T-cell (primary cell): ENCODE results near the gene SERPINA1. TPM values are rescaled to one million over a fixed set of nuclear protein-coding genes. Genes with fewer than 3 reads are reported as not detected.

Experiments
- ATAC-seq, 4 experiments: fragments of 200-7000 bp in 3 of 4; fragments of 150-1000 bp in 1 of 4; cut with Tn5 transposase; replicated peaks in 1 of 4; 1 replicate in 3 of 4; 2 replicates in 1 of 4; pipeline ENCODE4 v1.10.0; 2021; ENCODE audit warnings: moderate library complexity in 3 of 4, mild to moderate bottlenecking in 2 of 4, moderate number of reproducible peaks in 1 of 4
- CTCF ChIA-PET, 2 donors: fragments of 300-600 bp; sonication (Branson Sonifier 250); formaldehyde crosslinking; loops; one replicate each; lab custom pipeline; 2022; ENCODE audit warnings: antibody characterized with exemption in 2 of 2; lab: Charles Lee
- POLR2A ChIA-PET, 2 donors: fragments of 300-600 bp; sonication (Branson Sonifier 250); formaldehyde crosslinking; loops; one replicate each; lab custom pipeline; 2022; ENCODE audit warnings: antibody characterized with exemption in 2 of 2; lab: Charles Lee
- DNase-seq, 35 experiments: peaks; one replicate each; pipeline versions ENCODE4 v3.0.0 to v3.0.0-alpha.2; 2013 to 2023
- H3K27ac ChIP-seq: one replicate; pipeline ENCODE4 v1.5.1; 2013; ENCODE audit warnings: low read length
- H3K27me3 ChIP-seq, 2 experiments: replicated peaks in 1 of 2; 1 replicate in 1 of 2; 2 replicates in 1 of 2; pipeline versions ENCODE4 v1.6.1 to v1.7.0; 2013; ENCODE audit warnings: low read length in 1 of 2, mixed read lengths in 1 of 2; ENCODE audit not compliant: control insufficient read depth in 2 of 2, insufficient read depth in 2 of 2; ENCODE audit errors: extremely low read depth in 1 of 2
- H3K36me3 ChIP-seq, 2 donors: 1 replicate in 1 of 2; 2 replicates in 1 of 2; pipeline versions ENCODE4 v1.6.1 to v1.7.0; 2013; ENCODE audit warnings: low read length in 1 of 2; ENCODE audit not compliant: control insufficient read depth in 2 of 2, insufficient read depth in 1 of 2; ENCODE audit errors: extremely low read depth in 1 of 2
- H3K4me1 ChIP-seq, 2 experiments: 1 replicate in 1 of 2; 2 replicates in 1 of 2; pipeline versions ENCODE4 v1.6.1 to v1.7.0; 2013; ENCODE audit warnings: low read length in 2 of 2, mixed read lengths in 1 of 2; ENCODE audit not compliant: insufficient read depth in 2 of 2, control insufficient read depth in 1 of 2; ENCODE audit errors: extremely low read depth in 1 of 2
- H3K4me3 ChIP-seq, 2 donors: 1 replicate in 1 of 2; 2 replicates in 1 of 2; pipeline versions ENCODE4 v1.5.1 to v1.7.0; 2013; ENCODE audit warnings: mild to moderate bottlenecking in 2 of 2, low read length in 1 of 2, moderate library complexity in 1 of 2; ENCODE audit not compliant: control insufficient read depth in 1 of 2; ENCODE audit errors: extremely low read depth in 1 of 2
- H3K9me3 ChIP-seq: 2 replicates; pipeline ENCODE4 v1.7.0; 2013
- H3K27ac Mint-ChIP-seq, 2 donors: one replicate each; pipeline ENCODE4 v1.8.0; 2020 to 2021; ENCODE audit warnings: mild to moderate bottlenecking in 2 of 2, mixed read lengths in 2 of 2
- H3K27me3 Mint-ChIP-seq, 2 donors: one replicate each; pipeline ENCODE4 v1.8.0; 2021 to 2022; ENCODE audit warnings: mixed read lengths in 2 of 2
- H3K36me3 Mint-ChIP-seq: one replicate; pipeline ENCODE4 v1.8.0; 2021; ENCODE audit warnings: mixed read lengths
- H3K4me1 Mint-ChIP-seq, 3 donors: one replicate each; pipeline ENCODE4 v1.8.0; 2020 to 2022; ENCODE audit warnings: mixed read lengths in 3 of 3, mild to moderate bottlenecking in 1 of 3
- H3K4me3 Mint-ChIP-seq, 3 donors: one replicate each; pipeline ENCODE4 v1.8.0; 2020 to 2022; ENCODE audit warnings: mild to moderate bottlenecking in 3 of 3, mixed read lengths in 3 of 3, moderate library complexity in 3 of 3
- H3K9me3 Mint-ChIP-seq, 3 donors: one replicate each; pipeline ENCODE4 v1.8.0; 2020 to 2022; ENCODE audit warnings: mixed read lengths in 3 of 3
- WGBS: methylation state at CpG from one replicate; pipeline ENCODE4 v1.1.5; 2013; ENCODE audit warnings: missing lambda C conversion rate; ENCODE audit not compliant: insufficient coverage; 5-methylcytosine and 5-hydroxymethylcytosine counted together
- total RNA-seq, 35 experiments: library from RNA in 6 of 35; stranded (reverse) in 6 of 35; fragments of 120-200 nt in 1 of 35; gene quantifications; one replicate each; pipeline versions ENCODE4 v1.2.1 to v1.2.4 and lab custom pipeline; 2013 to 2026

SERPINA1 gene
- total RNA-seq, 5 donors from 2014 or later (not counting 1 experiment from before 2014, with no cell fraction given), result 0.63 to 11.1 (median 6.7) TPM

DNA sequence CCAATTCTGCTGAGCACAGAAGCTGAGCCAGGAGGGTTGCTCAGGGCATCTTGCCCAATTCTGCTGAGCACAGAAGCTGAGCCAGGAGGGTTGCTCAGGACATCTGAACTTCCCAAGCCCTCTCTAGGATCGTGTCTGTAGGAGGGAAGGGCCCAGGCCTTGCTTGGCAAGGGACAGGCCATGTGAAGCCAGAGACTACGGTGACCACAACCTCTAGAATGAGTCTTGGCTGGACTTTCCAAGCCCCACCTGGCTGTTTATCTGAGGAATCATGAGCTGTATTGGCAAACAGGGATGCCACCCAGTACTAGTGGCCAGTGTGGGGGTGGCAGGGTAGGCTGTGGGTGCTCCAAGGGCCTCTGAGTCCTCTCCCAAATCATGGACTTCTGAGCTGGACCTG lies 57.5 kb downstream of the SERPINA1 start:
- no peaks in the 10 kb centered on the region for H3K36me3 ChIP-seq
- no peak for DNase-seq
- H3K36me3 Mint-ChIP-seq, result no peaks in the 10 kb centered on the region
- H3K4me1 ChIP-seq, result no peaks in the 10 kb centered on the region
- no peaks in the 10 kb centered on the region for H3K9me3 ChIP-seq
- POLR2A ChIA-PET, result no interaction called here
- CTCF ChIA-PET, result no interaction called here
- no peak overlapping the region for H3K27ac ChIP-seq
- H3K4me3 Mint-ChIP-seq, result no peak overlapping the region
- H3K27me3 ChIP-seq, result peaks cover 0 to 13% of the 10 kb centered on the region in 2 experiments
- H3K4me3 ChIP-seq, result no peak overlapping the region
- ATAC-seq, result no peak
- H3K4me1 Mint-ChIP-seq, result no peaks in the 10 kb centered on the region
- H3K27ac Mint-ChIP-seq, result no peak overlapping the region
- peaks cover 7 to 16% of the 10 kb centered on the region in 2 donors for H3K27me3 Mint-ChIP-seq
- peaks cover 0 to 2% (median 0%) of the 10 kb centered on the region in 3 donors for H3K9me3 Mint-ChIP-seq
- WGBS, result 100% methylated on average over 1 of the region's 2 CpGs

DNA sequence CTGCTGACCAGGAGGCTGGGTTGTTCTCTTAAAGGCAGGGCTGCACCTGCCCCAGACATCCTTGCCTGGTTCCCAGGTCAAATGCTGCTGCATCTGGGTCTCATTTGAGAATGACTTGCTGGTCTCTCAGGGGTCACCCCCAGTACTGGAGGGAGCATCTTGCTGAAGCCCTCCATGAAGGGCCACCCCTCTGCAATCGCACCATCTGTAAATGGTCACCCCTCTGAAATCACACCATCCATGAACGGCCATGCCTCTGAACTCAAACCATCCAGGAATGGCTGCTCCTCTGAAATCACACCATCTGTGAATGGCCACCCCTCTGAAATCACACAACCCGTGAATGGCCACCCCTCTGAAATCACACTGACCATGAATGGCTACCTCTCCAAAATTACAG lies 58.0 kb downstream of the SERPINA1 start:
- Mint-ChIP-seq H3K9me3 (peaks cover 0 to 2% (median 0%) of the 10 kb centered on the region in 3 donors), H3K4me1 (no peaks in the 10 kb centered on the region), H3K27me3 (peaks cover 10 to 16% of the 10 kb centered on the region in 2 donors), H3K36me3 (no peaks in the 10 kb centered on the region), H3K4me3 (no peak overlapping the region), H3K27ac (no peak overlapping the region)
- ATAC-seq, result no peak
- WGBS, result 84% methylated on average over 3 of the region's 3 CpGs
- peaks cover 0 to 13% of the 10 kb centered on the region in 2 experiments for H3K27me3 ChIP-seq
- ChIA-PET POLR2A (no interaction called here), CTCF (no interaction called here)
- no peak for DNase-seq
- no peak overlapping the region for H3K4me3 ChIP-seq
- no peaks in the 10 kb centered on the region for H3K9me3 ChIP-seq
- no peak overlapping the region for H3K27ac ChIP-seq
- no peaks in the 10 kb centered on the region for H3K4me1 ChIP-seq
- H3K36me3 ChIP-seq, result no peaks in the 10 kb centered on the region

DNA sequence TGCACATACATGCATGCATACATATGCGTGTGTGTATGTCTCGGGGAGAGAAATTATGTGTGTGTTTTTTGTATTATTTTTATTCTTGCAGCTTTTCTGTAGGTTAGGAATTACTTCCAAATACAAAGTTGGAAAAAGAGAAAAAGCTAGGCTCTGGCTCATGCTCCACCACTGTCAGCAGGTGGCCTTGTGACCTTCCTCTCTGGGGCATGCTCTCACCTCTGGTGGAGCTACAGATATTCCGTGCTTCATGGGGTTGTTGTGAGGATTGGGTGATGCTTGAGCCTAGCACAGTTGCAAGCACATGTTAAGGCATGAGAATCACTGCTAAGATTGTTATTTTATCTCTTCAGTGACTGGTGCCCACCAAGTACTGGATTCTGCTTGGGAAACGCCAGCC lies 58.5 kb downstream of the SERPINA1 start:
- ATAC-seq (no peak), DNase-seq (no peak)
- no peaks in the 10 kb centered on the region for H3K4me1 ChIP-seq
- H3K36me3 Mint-ChIP-seq, result no peaks in the 10 kb centered on the region
- ChIA-PET CTCF (no interaction called here), POLR2A (no interaction called here)
- 89% methylated on average over 1 of the region's 4 CpGs for WGBS
- no peak overlapping the region for H3K4me3 Mint-ChIP-seq
- H3K9me3 Mint-ChIP-seq, result peaks cover 0 to 2% (median 0%) of the 10 kb centered on the region in 3 donors
- peaks cover 10 to 12% of the 10 kb centered on the region in 2 donors for H3K27me3 Mint-ChIP-seq
- no peak overlapping the region for H3K27ac Mint-ChIP-seq
- H3K36me3 ChIP-seq, result no peaks in the 10 kb centered on the region
- no peaks in the 10 kb centered on the region for H3K4me1 Mint-ChIP-seq
- peaks cover 0 to 13% of the 10 kb centered on the region in 2 experiments for H3K27me3 ChIP-seq
- no peak overlapping the region for H3K27ac ChIP-seq
- no peaks in the 10 kb centered on the region for H3K9me3 ChIP-seq
- H3K4me3 ChIP-seq, result no peak overlapping the region

DNA sequence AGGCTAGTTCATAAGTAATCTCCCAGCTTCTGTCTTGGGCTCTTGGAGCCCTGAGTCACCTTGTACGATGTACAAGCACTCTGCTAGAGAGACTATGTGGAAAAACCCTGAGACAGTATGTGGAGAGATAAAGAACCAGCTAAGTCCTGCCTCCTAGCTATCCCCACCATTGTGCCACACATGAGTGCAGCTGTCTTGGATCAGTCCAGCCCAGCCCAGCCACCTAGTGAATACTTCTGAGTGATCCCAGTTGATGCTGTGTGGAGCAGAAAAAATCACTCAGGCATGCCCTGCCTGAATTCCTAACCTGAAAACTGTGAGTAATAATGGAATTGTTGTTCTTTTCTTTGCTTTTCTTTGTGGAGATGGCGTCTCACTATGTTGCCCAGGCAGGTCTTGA lies 60.2 kb downstream of the SERPINA1 start:
- peaks cover 0 to 2% (median 0%) of the 10 kb centered on the region in 3 donors for H3K9me3 Mint-ChIP-seq
- Histone ChIP-seq H3K4me3 (no peak overlapping the region), H3K36me3 (no peaks in the 10 kb centered on the region), H3K27me3 (peaks cover 0 to 13% of the 10 kb centered on the region in 2 experiments), H3K9me3 (no peaks in the 10 kb centered on the region), H3K4me1 (no peaks in the 10 kb centered on the region), H3K27ac (no peak overlapping the region)
- H3K27ac Mint-ChIP-seq, result no peak overlapping the region
- WGBS, result no CpG with 5 or more reads among the region's 2 CpGs
- DNase-seq (no peak), ATAC-seq (no peak)
- ChIA-PET CTCF (no interaction called here), POLR2A (no interaction called here)
- H3K36me3 Mint-ChIP-seq, result no peaks in the 10 kb centered on the region
- H3K4me1 Mint-ChIP-seq, result no peaks in the 10 kb centered on the region
- H3K27me3 Mint-ChIP-seq, result peaks cover 6 to 7% of the 10 kb centered on the region in 2 donors
- H3K4me3 Mint-ChIP-seq, result no peak overlapping the region

Other genes with a start within 250 kb of the SERPINA1 start
- gene PPP4R4, start 214.3 kb downstream of the SERPINA1 start, total RNA-seq, result 1 to 10 TPM in 3 of 5 donors, under 1 TPM in 2; 0.41 to 2.5 (median 1.3) TPM
- under 1 TPM in 1 of 5 donors, not detected in 4; 0.15 TPM for gene SERPINA10, start 95.3 kb downstream of the SERPINA1 start, total RNA-seq
- not detected for gene SERPINA6, start 65.3 kb downstream of the SERPINA1 start, total RNA-seq
- not detected for gene SERPINA2, start 21.9 kb downstream of the SERPINA1 start, total RNA-seq
- gene SERPINA11, start 64.2 kb upstream of the SERPINA1 start, total RNA-seq, result not detected
- gene SERPINA9, start 87.6 kb upstream of the SERPINA1 start, total RNA-seq, result not detected
- not detected for gene SERPINA12, start 120.9 kb upstream of the SERPINA1 start, total RNA-seq
- under 1 TPM in 1 of 5 donors, not detected in 4; 0.22 TPM for gene SERPINA4, start 172.8 kb upstream of the SERPINA1 start, total RNA-seq
- 1 to 10 TPM in 1 of 5 donors, under 1 TPM in 2, not detected in 2; 0.92 to 1.1 (median 0.99) TPM for gene SERPINA5, start 192.8 kb upstream of the SERPINA1 start, total RNA-seq
- gene SERPINA3, start 223.8 kb upstream of the SERPINA1 start, total RNA-seq, result 1 to 10 TPM in 3 of 5 donors, not detected in 2; 4.0 to 6.1 (median 4.4) TPM